NCI-H1694 treated with DMSO at 0.1 percent for 48 hours (cell line): ENCODE data around the gene ADCY3.

ENCODE experiments used
- DNase-seq: peaks from one replicate; lab custom pipeline; 2025; lab: John Stamatoyannopoulos, UW

Gene ADCY3

GRCh38 chr2:24920098-24920808, at the start of gene ADCY3:
ADCY3 (minus strand) TSS chr2:24920237; CDS start chr2:24918987, 1,250 bp downstream.
- DNase-seq, result no peak

DNA sequence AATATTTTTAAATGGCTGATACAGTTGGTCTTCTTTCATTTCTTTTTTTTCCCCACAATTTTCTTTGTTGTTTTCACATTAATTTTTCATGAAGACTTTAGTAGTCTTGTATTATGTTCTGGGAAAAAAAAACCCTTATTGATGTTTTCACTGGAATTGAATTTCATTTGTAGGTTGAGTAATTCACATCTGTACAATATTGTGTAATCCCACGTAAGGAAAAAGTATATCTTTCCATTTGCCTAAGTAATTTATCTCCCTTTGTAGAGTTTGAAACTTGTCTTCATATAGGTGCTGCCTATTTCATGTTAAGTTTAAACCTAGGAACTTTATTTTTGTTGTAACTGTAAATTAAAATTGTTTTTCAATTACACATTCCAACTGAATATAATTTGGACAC, 49.7 kb upstream of the ADCY3 start:
- DNase-seq, result no peak

DNA sequence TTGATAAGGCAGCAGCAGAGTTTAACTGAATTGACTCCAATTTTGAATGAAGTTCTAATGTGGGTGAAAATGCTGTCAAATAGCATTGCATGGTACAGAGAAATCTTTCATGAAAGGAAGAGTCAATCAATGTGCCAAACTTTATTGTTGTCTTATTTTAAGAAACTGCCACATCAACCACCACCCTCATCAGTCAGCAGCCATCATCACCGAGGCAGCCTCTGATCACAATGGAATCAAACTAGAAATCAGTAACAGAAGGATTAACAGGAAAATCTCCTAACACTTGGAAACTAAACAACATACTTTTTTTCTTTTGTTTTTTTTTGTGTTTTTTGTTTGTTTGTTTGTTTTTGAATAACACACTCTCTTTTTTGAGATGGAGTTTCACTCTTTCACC, 41.9 kb upstream of the ADCY3 start:
- DNase-seq, result no peak

GRCh38 chr2:24959761-24960160, 39.7 kb upstream of the ADCY3 start:
- DNase-seq, result no peak

GRCh38 chr2:24958411-24958935, 38.4 kb upstream of the ADCY3 start:
- no peak for DNase-seq

- no peak for DNase-seq
Measured at GRCh38 chr2:24957976-24958375, 37.9 kb upstream of the ADCY3 start.

DNA sequence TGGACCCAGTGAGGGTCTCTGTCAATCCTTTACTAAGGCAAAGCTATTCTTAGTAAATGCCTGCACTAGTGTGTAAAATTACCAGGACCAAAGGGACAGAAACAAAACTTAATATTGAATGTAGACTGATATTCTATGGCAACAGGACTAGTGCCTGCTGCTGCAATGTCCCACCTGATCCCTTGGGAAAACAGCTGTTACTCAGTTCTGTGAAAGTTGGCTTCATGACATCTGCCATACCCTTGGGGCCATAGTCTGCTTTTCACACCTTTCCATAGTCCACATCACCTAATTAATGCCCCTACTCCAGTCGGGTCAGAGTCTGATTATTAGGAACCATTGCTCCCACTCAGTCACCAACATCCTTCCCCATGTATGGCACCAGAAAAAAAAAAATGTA, 37.2 kb upstream of the ADCY3 start:
- no peak for DNase-seq

DNA sequence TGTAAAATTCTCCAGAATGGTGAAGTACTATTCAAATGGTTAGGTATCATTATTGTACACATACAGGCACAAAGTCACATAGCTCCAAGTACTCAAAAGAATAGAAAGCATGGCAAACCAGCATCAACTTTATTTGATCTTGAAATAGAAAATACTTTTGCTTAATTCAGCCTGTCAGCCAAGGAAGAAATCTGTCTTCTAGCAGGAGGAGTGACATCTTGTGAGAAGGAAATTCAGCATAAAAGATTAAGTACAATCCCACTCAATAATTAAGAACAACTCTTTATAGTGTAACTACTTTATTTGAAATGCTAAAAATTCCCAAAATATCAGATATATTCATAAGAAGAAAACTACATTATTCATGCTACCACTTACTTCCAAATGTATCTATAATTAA, 35.9 kb upstream of the ADCY3 start:
- no peak for DNase-seq

GRCh38 chr2:24955232-24955631, 35.2 kb upstream of the ADCY3 start:
- DNase-seq, result no peak

DNA sequence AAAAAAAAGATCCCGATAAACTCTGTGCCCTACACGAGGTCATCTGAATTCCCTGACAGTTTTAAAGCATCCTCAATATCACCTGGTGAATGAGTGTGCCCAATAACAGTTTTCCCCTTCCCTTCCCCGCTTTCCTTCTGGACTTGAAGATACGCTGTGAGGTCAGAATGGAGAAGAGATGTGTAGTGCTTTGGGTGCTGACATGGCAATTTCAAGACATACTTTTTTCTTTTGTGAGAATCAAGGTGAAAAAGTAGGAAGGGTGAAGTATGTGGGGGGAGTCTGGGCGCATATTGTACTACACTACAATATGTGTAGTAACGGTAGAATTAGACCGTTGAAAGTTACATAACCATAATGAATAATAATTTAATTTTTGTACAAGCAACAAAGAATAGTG, 30.1 kb upstream of the ADCY3 start:
- DNase-seq, result no peak

- no peak for DNase-seq
Measured at GRCh38 chr2:24948506-24948905, 28.5 kb upstream of the ADCY3 start.

- DNase-seq, result no peak
Measured at GRCh38 chr2:24947561-24948157, 27.6 kb upstream of the ADCY3 start.

- DNase-seq, result no peak
Measured at GRCh38 chr2:24945907-24946306, 25.9 kb upstream of the ADCY3 start.

DNA sequence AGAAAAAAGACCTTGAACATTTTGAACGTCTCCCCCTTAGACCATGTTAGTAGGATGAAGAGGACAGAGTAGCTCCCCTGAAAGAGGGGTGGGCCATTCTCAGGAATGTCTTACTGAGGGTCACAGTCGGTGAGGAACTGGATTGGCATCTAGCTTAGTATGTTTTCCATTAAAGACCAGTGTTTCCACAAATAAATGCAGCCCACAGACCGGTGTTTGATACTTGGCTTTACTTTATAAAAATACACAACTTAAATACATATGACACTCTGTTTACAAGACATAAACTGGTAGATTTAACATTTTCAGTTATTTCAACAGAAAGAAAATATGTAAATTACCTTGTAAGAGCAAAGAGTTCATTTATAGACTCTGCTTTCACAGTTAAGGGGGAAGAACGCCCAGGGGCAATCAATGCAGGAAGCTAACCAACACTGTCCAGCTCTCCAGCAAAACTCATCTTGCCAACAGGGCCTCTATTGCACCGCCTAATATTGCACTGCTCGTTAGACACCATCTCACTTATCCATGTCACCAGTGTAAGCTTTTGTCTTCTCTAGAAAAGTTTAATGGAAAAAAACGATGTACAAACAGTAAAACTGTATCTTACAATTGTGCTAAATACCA, 23.5 kb upstream of the ADCY3 start:
- DNase-seq, result no peak

DNA sequence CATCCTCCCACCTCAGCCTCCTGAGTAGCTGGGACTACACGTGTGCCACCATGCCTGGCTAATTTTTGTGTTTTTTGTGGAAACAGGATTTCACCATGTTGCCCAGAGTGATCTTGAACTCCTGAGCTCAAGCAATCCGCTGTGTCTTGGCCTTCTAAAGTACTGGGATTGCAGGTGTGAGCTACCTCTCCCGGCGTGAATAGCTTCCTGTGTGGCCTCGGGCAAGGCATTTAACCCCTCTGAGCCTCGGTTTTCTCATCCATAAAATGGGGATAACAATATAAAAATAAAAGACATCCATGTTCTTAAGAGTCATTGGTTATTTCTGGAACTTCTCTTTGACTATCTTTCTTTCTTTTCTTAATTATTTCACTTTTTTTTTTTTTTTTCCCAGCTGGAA, 19.3 kb upstream of the ADCY3 start:
- DNase-seq, result no peak

GRCh38 chr2:24937236-24937635, 17.2 kb upstream of the ADCY3 start:
- no peak for DNase-seq

DNA sequence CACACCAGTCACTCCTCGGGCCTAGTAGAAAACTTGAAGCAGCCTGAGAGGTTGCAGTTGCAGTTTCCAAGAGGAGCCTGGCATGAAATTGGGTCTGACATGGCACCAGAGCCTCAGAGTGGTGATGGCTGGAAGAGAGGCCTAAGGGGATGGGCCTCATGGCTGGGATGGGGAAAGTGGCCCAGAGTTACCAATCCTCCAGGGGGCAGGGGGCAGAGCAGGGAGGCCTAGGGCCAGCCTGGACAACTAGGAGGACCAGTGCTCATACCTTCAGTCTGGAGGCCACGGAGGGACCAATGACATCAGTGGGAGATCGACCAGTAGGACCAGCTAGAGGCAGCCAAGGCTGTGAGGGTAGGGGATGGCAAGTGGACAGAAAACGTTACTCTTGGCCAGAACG, 15.1 kb upstream of the ADCY3 start:
- DNase-seq, result no peak

GRCh38 chr2:24932715-24933114, 12.7 kb upstream of the ADCY3 start:
- DNase-seq, result no peak

DNA sequence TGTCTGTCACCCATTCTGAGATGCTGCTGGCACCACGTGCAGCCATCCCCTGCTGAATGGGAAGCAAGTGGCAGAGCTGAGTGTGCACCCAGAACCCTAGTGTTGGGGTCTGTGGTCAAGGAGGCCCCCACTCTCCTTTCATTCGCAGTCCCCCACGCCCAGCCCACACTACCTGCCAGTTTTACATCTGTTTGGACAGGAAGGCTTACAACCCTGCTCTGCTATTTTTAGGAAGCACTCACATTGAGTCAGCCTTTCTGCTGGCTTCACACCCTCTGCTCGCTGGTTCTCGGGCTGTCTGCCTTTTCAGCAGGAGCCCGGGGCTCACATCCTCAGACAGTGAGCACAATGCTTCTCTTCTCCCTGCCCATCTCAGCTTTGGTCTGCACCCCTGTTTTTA, 10.7 kb upstream of the ADCY3 start:
- DNase-seq, result peak; percentile 11

GRCh38 chr2:24929230-24929629, 9.2 kb upstream of the ADCY3 start:
- DNase-seq, result no peak

- DNase-seq, result no peak
Measured at GRCh38 chr2:24928036-24928435, 8.0 kb upstream of the ADCY3 start.

DNA sequence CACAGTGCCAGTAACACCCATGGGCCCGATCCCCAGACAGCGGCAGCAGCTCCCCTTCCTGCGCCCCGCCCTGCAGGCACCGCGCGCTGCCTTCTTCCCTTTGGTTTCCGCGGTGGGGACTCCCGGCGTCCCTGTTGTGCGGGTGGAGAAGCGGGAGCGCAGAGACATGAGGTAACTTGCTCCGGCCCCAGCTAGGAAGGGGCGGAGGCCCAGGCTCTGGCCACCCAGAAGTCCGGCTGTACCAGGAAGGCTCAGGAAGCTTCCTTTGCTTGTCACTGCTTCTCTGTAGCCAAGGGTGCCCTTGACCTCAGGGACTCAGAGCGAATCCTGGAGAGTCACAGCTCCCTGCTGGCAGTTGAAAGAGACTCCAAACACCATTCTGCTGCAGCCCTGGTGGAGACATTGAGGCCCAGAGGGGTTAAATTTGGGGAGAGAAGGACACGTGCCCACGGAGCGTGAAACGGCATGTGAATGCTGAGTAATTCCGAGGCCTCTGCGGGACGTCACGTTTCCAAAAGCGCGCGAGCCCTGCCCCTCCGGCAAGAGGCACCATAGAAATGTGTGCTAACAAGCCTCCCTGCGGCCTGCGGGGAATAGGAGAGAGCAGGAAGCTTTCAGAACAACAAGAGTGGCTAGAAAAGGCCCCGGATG, 6.7 kb upstream of the ADCY3 start:
- no peak for DNase-seq

DNA sequence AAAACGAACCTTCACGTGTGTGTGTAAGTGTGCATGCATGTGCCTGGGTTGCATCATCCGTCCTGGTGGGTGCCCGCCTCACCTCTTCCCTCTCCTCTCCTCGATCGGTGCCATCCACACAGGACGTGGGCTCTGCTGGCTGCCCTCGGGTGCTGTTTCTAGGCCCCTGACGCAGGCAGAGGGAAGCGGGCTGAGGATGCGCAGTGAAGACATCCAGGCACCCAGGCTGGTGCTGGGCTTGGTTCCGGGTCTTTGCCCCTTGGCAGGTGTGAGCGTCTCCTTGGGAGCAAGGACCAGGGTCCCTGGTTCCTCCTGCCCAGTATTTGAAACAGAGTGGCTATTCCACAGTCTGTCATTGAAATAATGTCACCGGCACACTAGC, 6.2 kb upstream of the ADCY3 start:
- no peak for DNase-seq
